ENCODE data around the gene EXO5.
A peak's percentile ranks its signal among the peaks of the same experiment; 100 is the strongest.

Gene EXO5, protein sequence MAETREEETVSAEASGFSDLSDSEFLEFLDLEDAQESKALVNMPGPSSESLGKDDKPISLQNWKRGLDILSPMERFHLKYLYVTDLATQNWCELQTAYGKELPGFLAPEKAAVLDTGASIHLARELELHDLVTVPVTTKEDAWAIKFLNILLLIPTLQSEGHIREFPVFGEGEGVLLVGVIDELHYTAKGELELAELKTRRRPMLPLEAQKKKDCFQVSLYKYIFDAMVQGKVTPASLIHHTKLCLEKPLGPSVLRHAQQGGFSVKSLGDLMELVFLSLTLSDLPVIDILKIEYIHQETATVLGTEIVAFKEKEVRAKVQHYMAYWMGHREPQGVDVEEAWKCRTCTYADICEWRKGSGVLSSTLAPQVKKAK

DNA sequence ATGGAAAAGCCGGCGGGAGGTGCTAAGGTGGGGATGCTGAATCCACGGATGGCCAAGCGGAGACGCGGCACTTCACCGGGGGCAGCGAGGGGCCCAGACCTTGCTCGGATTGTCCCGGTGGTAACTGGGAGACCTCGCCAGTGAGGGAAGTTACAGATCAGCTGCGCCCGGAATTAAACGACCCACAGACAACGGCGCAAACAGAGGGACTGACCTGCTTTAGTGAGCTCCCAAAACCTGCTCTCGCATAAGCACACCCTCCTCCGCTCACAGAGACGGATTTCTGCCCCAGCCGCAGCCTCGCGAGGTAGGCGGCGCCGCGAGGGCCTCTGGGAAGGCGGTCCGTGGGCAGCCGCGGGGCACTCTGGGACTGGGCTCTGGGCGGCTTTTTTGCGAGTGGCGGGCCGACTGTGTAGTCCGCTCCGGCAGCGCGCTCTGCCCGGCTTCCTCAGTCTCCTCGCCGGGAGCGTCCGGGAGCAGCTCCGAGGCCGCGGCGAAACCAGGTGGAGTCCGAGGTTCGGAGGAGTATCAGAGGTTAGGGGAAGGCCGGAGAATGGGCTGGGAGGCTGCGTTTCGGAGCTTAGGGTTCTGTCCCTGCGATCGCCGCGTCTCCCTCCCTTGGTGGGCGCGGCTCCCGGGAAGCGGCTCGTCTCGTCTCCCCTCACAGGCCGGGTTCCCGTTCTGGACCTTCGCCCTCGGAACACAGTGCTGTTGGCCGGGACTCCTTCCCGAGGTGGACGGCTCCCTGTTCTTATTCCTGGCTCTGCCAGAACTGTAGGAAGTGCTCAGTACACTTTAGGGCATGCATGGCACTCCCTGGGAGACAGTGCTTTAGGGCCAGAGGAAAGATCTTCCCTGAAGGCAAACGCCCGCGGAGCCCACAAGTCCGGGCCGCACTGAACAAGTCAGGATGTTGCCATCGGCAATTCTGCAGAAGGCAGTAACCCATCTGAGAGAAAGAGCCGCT lies at the start of gene EXO5:
EXO5 (plus strand) TSS at position 393 of the 967 bp plus-strand sequence. CDS start 5,778 bp downstream, outside the sequence.
- TF ChIP-seq, protein P1, sequence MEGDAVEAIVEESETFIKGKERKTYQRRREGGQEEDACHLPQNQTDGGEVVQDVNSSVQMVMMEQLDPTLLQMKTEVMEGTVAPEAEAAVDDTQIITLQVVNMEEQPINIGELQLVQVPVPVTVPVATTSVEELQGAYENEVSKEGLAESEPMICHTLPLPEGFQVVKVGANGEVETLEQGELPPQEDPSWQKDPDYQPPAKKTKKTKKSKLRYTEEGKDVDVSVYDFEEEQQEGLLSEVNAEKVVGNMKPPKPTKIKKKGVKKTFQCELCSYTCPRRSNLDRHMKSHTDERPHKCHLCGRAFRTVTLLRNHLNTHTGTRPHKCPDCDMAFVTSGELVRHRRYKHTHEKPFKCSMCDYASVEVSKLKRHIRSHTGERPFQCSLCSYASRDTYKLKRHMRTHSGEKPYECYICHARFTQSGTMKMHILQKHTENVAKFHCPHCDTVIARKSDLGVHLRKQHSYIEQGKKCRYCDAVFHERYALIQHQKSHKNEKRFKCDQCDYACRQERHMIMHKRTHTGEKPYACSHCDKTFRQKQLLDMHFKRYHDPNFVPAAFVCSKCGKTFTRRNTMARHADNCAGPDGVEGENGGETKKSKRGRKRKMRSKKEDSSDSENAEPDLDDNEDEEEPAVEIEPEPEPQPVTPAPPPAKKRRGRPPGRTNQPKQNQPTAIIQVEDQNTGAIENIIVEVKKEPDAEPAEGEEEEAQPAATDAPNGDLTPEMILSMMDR (IDR thresholded peaks at IDR 0.05; ENCODE audit: control extremely low read depth, extremely low read depth, low read depth, missing control alignments), result no peak
- ChIA-PET POLR2A (interaction anchor here (1.4 kb wide), 1 partner anchor 23 kb away, joined by 3 read pairs; the partner anchor contains the start of gene ZNF684), CTCF (interaction anchor here (1.5 kb wide), 1 partner anchor 9 kb away, joined by 3 read pairs; no protein-coding TSS in a partner anchor)
- peak; percentile 90 for DNase-seq (ENCODE audit: extremely low spot score)

DNA sequence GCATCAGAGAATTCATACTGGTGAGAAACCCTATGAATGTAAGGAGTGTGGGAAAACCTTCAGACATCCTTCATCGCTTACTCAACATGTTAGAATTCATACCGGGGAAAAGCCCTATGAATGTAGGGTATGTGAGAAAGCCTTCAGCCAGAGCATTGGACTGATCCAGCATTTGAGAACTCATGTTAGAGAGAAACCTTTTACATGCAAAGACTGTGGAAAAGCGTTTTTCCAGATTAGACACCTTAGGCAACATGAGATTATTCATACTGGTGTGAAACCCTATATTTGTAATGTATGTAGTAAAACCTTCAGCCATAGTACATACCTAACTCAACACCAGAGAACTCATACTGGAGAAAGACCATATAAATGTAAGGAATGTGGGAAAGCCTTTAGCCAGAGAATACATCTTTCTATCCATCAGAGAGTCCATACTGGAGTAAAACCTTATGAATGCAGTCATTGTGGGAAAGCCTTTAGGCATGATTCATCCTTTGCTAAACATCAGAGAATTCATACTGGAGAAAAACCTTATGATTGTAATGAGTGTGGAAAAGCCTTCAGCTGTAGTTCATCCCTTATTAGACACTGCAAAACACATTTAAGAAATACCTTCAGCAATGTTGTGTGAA lies 45.5 kb upstream of the EXO5 start:
- ChIA-PET CTCF (no interaction called here), POLR2A (no interaction called here)
- no peak for DNase-seq (ENCODE audit: extremely low spot score)
- TF ChIP-seq, protein P1 (IDR thresholded peaks at IDR 0.05; ENCODE audit: control extremely low read depth, extremely low read depth, low read depth, missing control alignments), result no peak

DNA sequence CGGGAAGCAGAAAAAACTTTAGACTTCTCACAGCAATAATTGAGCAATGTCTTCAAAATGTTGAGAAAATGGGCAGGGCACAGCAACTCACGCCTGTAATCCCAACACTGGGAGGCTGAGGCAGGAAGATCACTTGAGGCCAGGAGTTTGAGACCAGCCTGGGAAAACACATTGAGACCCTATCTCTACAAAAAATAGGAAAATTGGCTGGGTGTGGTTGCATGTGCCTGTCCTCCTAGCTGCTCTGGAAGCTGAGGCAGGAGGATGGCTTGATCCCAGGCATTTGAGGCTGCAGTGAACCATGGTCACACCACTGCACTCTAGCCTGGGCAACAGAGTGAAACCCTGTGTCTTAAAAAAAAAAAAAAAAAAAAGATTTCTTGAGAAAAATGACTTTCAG lies 39.2 kb upstream of the EXO5 start:
- DNase-seq (ENCODE audit: extremely low spot score), result no peak
- TF ChIP-seq, protein P1 (IDR thresholded peaks at IDR 0.05; ENCODE audit: control extremely low read depth, extremely low read depth, low read depth, missing control alignments), result no peak
- ChIA-PET POLR2A (no interaction called here), CTCF (no interaction called here)

DNA sequence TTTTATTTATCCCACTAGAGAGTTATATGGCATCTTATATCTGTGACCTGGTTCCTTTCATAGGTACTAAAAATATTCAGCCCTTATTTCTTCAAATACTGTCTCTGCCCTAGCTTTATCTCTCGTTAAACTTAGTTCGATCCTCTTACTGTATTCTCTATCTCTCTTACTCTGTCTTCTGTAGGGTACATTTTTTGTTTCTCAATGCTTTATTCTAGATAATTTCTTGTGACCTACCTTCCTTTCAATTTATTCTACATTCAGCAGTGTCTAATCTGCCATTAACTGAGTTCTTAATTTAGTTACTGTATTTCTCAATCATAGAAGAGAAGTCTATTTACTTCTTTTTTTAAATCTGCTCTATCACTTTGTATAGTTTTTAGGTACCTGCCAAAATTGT lies 33.3 kb upstream of the EXO5 start:
- ChIA-PET POLR2A (no interaction called here), CTCF (no interaction called here)
- TF ChIP-seq, protein P1 (IDR thresholded peaks at IDR 0.05; ENCODE audit: control extremely low read depth, extremely low read depth, low read depth, missing control alignments), result no peak
- DNase-seq (ENCODE audit: extremely low spot score), result no peak

DNA sequence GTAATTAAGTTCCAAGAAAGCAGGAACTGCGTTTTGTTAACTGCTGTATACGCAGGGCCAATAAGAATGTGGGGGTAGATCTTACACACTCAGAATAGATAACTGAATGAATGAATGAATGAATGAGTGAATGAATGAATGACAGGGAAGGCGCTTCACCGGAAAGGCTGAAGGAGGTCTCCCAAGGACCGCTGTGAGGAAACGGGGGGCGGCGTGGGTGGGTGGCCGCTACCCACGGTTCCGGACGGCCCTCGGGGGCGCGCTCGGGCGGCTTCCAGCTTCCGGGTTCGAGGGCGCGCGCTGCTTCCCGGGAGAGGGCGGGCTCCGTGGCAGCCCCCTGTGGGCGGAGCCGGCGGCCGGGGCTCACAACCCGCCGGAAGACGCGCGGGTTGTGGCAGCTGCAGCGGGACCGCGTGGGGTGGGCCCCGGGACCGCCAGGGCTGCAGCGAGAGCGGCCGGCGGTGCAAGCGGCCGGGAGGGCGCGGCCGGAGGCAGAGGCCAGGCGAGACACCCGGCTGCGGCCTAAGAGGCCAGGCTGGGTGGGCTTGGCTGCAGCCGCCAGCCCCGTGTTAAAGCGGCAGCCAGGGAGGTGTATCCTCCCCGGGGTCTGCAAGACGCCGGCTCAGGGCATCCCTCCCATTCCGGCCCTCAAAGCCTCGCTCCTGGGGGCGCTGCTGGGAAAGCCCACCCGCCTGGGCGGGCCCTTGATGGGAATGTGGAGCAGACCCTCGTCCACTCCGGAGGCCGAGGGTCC lies 31.5 kb upstream of the EXO5 start, which contains the start of gene ZFP69:
ZFP69 (plus strand) TSS at position 367 of the 754 bp plus-strand sequence. CDS start 2,072 bp downstream, outside the sequence.
- DNase-seq (ENCODE audit: extremely low spot score), result peak; percentile 91
- CTCF ChIA-PET, result interaction anchor here (0.9 to 1.9 kb wide), 4 partner anchors 17 to 162 kb away, joined by 3 to 5 read pairs (median 4); no protein-coding TSS in a partner anchor
- TF ChIP-seq, protein P1 (IDR thresholded peaks at IDR 0.05; ENCODE audit: control extremely low read depth, extremely low read depth, low read depth, missing control alignments), result no peak
- POLR2A ChIA-PET, result no interaction called here

All from GM10248 (cell line).